Peyer's patch (tissue), 4 donors: ENCODE measurements around the gene CDKAL1.

Experiments
- POLR2A ChIP-seq, 2 donors: fragments of 450-650 bp; IDR thresholded peaks; one replicate each; pipeline ENCODE4 v1.5.1; 2017; ENCODE audit warnings: antibody characterized with exemption in 2 of 2, mild to moderate bottlenecking in 2 of 2, moderate library complexity in 2 of 2
- TF ChIP-seq, protein P1 (sequence below), 6 experiments: fragments of 450-650 bp in 4 of 6; fragments of 200-600 bp in 2 of 6; sonication (generic) in 1 of 6; IDR thresholded peaks; one replicate each; pipeline ENCODE4 v1.5.1; 2017 to 2019; ENCODE audit warnings: antibody characterized with exemption in 6 of 6, mild to moderate bottlenecking in 3 of 6, moderate library complexity in 1 of 6

DNA sequence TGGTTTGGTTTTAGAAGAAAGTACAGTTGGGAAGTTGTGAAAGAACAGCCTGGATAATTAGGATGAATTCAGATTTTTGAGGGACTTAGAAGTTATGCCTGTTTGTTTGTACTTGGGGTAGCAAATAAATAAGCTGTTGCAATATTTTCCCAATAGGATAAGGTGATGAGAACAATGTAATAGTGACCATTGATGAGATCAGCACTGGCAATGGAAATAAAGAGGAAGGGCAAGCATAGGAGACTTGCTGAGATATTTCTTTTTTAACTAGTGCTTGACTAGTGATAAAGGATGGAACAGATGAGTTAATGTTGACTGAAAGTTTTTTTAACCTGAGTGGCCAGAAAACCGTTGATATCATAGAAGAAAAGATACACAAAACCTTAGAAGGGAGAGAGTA lies 498.8 kb downstream of the CDKAL1 start:
- TF ChIP-seq, protein P1, sequence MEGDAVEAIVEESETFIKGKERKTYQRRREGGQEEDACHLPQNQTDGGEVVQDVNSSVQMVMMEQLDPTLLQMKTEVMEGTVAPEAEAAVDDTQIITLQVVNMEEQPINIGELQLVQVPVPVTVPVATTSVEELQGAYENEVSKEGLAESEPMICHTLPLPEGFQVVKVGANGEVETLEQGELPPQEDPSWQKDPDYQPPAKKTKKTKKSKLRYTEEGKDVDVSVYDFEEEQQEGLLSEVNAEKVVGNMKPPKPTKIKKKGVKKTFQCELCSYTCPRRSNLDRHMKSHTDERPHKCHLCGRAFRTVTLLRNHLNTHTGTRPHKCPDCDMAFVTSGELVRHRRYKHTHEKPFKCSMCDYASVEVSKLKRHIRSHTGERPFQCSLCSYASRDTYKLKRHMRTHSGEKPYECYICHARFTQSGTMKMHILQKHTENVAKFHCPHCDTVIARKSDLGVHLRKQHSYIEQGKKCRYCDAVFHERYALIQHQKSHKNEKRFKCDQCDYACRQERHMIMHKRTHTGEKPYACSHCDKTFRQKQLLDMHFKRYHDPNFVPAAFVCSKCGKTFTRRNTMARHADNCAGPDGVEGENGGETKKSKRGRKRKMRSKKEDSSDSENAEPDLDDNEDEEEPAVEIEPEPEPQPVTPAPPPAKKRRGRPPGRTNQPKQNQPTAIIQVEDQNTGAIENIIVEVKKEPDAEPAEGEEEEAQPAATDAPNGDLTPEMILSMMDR (IDR thresholded peaks at IDR 0.05), result no peak
- TF ChIP-seq POLR2A (IDR thresholded peaks at IDR 0.05), result no peak
